Astrocyte of the spinal cord (primary cell): ENCODE measurements around the gene PRSS12.
"Not testable (repeated sequence)": the region's sequence is repeated elsewhere in the genome, so short reads cannot be mapped to it uniquely, and the experiment has no call there.

Source experiments
- DNase-seq: peaks from one replicate; pipeline ENCODE4 v3.0.0; 2011; ENCODE audit warnings: low read depth, low spot score
- H3K4me3 ChIP-seq: 2 replicates; pipeline ENCODE4 v1.5.1; 2011; ENCODE audit warnings: low read depth, mild to moderate bottlenecking, low read length, moderate library complexity
- in situ Hi-C: cut with HindIII; loops from 2 replicates; pipeline ENCODE4 v1.10.0; 2017; ENCODE audit warnings: low sequenced_read_pairs
- TF ChIP-seq, protein P1 (sequence below): IDR thresholded peaks from 2 replicates; pipeline ENCODE4 v1.5.1; 2012; ENCODE audit warnings: low read depth, mild to moderate bottlenecking, low read length, inconsistent platforms

The PRSS12 gene

DNA sequence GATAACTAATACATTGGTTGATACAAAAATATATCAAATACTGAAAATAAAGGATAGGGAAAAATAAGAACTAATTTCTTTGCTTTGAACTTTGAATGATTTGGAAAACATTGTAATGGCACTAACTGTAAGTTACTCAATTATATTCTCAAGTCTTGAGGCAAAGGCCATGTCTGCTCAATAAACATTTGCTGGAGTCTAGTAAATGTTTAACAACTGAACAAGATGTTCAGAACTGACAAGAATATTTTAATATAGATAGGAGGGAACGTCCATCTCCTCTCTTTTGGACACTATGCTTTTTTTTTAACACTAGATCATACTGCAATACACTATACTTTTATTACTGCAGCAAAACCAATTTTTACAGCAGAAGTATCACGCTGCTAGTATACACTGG is 76.2 kb downstream of the PRSS12 start:
- TF ChIP-seq, protein P1, sequence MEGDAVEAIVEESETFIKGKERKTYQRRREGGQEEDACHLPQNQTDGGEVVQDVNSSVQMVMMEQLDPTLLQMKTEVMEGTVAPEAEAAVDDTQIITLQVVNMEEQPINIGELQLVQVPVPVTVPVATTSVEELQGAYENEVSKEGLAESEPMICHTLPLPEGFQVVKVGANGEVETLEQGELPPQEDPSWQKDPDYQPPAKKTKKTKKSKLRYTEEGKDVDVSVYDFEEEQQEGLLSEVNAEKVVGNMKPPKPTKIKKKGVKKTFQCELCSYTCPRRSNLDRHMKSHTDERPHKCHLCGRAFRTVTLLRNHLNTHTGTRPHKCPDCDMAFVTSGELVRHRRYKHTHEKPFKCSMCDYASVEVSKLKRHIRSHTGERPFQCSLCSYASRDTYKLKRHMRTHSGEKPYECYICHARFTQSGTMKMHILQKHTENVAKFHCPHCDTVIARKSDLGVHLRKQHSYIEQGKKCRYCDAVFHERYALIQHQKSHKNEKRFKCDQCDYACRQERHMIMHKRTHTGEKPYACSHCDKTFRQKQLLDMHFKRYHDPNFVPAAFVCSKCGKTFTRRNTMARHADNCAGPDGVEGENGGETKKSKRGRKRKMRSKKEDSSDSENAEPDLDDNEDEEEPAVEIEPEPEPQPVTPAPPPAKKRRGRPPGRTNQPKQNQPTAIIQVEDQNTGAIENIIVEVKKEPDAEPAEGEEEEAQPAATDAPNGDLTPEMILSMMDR: no peak
- in situ Hi-C loops: no loop called here
- H3K4me3 ChIP-seq: no peak overlapping the region
- DNase-seq: no peak

GRCh38 chr4:118273642-118274041 is 79.2 kb downstream of the PRSS12 start:
- TF ChIP-seq, protein P1: no peak
- no peak overlapping the region for H3K4me3 ChIP-seq
- in situ Hi-C loops: no loop called here
- no peak for DNase-seq

DNA sequence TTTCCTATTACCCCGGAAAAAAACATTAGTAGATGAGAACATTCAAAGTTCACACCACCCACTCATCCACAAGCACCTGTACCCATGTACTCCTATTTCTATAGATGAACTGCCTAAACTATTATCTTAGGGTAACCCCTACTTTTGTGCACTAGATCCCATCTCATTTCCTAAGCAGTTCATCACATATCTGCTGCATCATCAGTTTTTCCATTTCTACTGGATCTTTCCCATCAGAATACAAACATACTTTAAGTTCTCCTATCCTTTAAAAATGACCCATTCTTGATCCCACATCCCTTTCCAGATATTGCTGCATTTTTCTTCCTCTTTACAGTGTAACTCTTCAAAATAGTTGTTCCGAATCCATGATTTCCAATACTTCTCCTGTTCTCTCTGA is 81.0 kb downstream of the PRSS12 start:
- TF ChIP-seq, protein P1: no peak
- no peak overlapping the region for H3K4me3 ChIP-seq
- in situ Hi-C loops: no loop called here
- DNase-seq: no peak

GRCh38 chr4:118270492-118270891 is 82.3 kb downstream of the PRSS12 start:
- TF ChIP-seq, protein P1: peak; percentile 43
- DNase-seq: peak; percentile 72
- in situ Hi-C loops: no loop called here
- H3K4me3 ChIP-seq: no peak overlapping the region

- in situ Hi-C loops: no loop called here
- DNase-seq: no peak
- H3K4me3 ChIP-seq: no peak overlapping the region
- TF ChIP-seq, protein P1: no peak
Measured at GRCh38 chr4:118268780-118269179, 84.0 kb downstream of the PRSS12 start.

GRCh38 chr4:118266145-118266496 is 86.7 kb downstream of the PRSS12 start:
- H3K4me3 ChIP-seq: not testable (repeated sequence)

GRCh38 chr4:118265312-118266144 is 87.3 kb downstream of the PRSS12 start:
- DNase-seq: no peak
- in situ Hi-C loops: no loop called here
- H3K4me3 ChIP-seq: peak overlapping the region; percentile 46
- TF ChIP-seq, protein P1: no peak

More at GRCh38 chr4:118266145-118266496, 86.7 kb downstream of the PRSS12 start:
- in situ Hi-C loops, DNase-seq: not testable (repeated sequence)
